ENCODE data around the gene LRRIQ1.

- TF ChIP-seq CTCF (IDR thresholded peaks at IDR 0.05; ENCODE audit: low read length) = no peak
- TF ChIP-seq EZH2 (IDR thresholded peaks at IDR 0.05; ENCODE audit: borderline replicate concordance, low read length) = no peak
Observed at GRCh38 chr12:85225501-85225900, 189.3 kb downstream of the LRRIQ1 start.
